CMK (cell line): ENCODE data around the gene SORCS2.

ENCODE experiments used
- DNase-seq: peaks from one replicate; pipeline ENCODE4 v3.0.0-alpha.2; 2010; ENCODE audit warnings: low read depth

The SORCS2 gene

GRCh38 chr4:7780751-7781348 lies 588.5 kb downstream of the SORCS2 start:
- no peak for DNase-seq

- peak; percentile 73 for DNase-seq
These were observed 589.0 kb downstream of the SORCS2 start for GRCh38 chr4:7781366-7781765.

- DNase-seq = no peak
These were observed 589.7 kb downstream of the SORCS2 start for GRCh38 chr4:7781993-7782392.

GRCh38 chr4:7782783-7783182 lies 590.4 kb downstream of the SORCS2 start:
- no peak for DNase-seq

GRCh38 chr4:7783541-7783940 lies 591.2 kb downstream of the SORCS2 start:
- DNase-seq = no peak

GRCh38 chr4:7784131-7784870 lies 592.0 kb downstream of the SORCS2 start:
- no peak for DNase-seq

- no peak for DNase-seq
These were observed 592.7 kb downstream of the SORCS2 start for GRCh38 chr4:7785017-7785416.

- no peak for DNase-seq
These were observed 593.7 kb downstream of the SORCS2 start for GRCh38 chr4:7786040-7786439.

GRCh38 chr4:7786517-7786916 lies 594.2 kb downstream of the SORCS2 start:
- DNase-seq = no peak

GRCh38 chr4:7787067-7787466 lies 594.7 kb downstream of the SORCS2 start:
- no peak for DNase-seq

GRCh38 chr4:7787681-7788141 lies 595.4 kb downstream of the SORCS2 start:
- DNase-seq = no peak

- no peak for DNase-seq
These were observed 595.9 kb downstream of the SORCS2 start for GRCh38 chr4:7788193-7788592.

- no peak for DNase-seq
These were observed 596.5 kb downstream of the SORCS2 start for GRCh38 chr4:7788694-7789425.

- no peak for DNase-seq
These were observed 597.7 kb downstream of the SORCS2 start for GRCh38 chr4:7790023-7790422.

GRCh38 chr4:7790999-7791398 lies 598.7 kb downstream of the SORCS2 start:
- DNase-seq = no peak
